OCI-M1 (cell line): ENCODE results near the gene TNFRSF25.
"Not testable (repeated sequence)": the region's sequence is repeated elsewhere in the genome, so short reads cannot be mapped to it uniquely, and the experiment has no call there.

ENCODE experiments used
- DNase-seq: peaks from one replicate; lab custom pipeline; 2025; lab: John Stamatoyannopoulos, UW

Gene TNFRSF25

DNA sequence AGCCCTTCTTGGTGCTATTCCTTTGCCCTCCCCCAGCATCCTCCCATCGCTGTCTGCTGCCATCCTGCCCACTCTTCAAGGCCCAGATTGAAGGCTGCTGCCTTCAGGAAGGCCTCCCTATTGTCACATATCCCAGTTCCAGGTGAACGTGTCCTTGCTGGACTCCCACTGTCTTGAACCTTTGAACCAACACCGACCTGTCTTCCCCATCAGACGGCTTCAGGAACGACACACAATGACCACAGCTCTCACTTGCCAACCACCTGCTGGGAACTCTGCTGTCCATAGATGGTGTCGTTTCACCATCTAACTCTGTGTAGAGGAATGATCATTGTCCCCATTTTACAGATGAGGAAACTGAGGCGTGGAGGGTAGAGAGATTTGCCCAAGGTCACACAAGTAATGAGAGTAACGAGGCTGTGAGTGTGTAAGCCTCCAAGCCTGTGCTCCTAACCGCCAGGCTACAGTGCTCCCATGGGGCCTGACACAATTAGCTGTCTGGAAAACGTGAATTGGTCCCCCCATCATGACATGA lies 35.4 kb upstream of the TNFRSF25 start:
- DNase-seq = no peak

DNA sequence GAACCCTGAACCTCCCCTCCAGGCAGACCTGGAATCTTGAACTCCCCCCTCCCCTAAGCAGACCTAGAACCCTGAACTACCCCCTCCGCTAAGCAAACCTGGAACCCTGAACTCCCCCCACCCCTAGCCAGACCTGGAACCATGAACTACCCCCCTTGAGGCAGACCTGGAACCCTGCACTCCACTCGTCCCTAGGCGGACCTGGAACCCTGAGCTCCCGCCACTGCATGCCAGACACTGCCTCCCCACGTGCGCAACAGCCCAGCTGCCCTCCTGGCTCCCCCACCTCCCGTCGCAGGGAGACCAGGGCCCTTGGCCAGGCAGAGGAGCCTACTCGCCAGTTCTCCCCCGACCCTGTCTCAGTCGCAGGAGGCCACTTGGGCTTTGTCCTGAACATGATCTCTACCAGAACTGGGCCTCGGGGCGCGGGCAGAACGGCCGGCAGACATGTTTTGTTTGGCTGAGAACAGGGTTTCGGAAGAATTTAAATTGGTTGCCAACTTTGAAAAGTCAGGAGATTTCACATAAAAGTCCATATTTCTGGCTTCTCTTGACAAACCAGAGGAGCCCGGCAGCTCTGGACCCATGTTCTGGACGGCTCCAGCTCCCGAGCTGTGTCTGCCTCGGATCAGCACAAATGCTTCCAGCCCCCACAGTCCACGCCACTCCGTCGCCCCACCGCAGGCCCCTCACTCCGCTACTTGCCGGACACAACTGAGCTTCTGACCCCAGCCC lies 34.7 kb upstream of the TNFRSF25 start:
- DNase-seq = no peak

DNA sequence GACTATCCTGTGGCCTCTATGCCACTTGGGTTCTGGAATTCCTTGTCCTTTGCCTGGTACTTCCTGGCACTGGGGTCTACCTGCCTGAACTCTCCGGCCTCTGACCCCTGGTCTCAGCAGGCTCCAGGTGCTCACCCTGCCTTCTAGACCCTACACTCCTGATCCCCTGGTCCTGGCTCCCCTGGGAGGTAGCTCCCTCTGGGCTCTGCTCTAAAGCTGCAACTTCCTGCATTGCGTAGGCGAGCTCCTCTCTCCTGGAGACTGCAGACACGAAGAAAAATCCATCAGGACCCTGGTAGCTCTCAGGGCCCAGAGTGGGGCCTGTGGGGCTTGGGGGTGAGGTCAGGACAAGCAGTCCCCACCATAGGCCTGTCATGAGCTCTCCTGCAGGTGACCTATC lies 33.3 kb upstream of the TNFRSF25 start:
- DNase-seq = no peak

DNA sequence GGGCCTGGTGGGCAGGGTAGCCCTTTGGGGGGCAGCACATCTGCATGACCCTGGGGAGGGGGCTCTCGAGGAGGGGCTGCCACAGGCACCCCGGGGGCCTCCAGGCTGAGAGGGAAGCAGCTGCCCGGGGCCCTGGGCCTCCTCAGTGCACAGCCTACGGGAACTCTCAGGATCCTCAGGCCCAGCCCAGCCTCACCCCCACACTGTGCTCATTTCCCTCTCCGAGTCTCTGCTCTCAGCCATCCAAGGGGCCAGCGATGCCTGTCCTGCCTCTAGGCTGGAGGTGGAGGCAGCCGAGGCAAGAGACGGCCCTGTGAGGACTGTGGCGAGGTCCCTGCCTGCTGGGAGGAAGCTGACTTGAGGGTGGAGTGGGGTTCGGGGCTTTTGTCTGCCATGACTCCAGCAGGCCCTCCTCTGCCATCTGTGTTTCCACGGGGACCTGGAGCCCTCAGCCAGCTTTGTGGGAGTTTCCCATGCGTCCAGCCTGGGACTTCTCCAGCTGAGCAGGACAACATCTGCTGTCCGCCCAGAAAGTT lies 32.7 kb upstream of the TNFRSF25 start:
- DNase-seq = no peak

DNA sequence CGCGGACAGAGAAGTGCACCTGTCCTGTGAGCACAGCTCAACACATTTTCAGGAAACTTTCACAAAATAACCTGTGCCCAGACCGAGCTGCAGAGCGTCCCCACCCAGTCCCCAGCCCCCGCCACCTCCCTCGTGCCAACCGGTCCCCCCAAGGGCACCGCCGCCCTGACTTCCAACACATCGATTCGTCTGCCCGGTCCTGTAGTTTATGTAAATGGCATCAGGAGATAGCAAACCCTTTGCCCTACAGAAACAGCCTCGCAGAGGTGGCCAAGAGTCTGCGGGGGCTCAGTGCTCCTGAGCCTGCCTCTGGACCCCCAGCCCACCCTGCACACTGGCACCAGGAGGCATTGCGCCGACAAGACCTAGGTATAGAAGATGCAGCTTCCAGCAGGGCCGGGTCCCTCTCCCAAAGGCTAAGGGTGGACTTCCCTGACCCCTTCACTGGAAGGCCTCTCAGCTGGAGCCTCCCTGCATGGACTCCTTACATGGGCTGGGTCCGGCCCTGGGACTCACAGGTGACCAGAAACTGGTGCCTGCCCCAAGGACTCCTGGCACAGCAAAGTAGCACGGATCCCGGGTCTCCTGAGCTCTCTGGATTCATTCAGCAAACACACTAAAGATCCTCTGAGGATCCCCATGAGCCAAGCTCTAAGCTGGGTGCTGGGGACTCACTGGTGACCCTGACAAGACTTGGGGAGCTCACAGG lies 32.0 kb upstream of the TNFRSF25 start:
- no peak for DNase-seq

- peak; percentile 33 for DNase-seq
Observed at GRCh38 chr1:6497215-6497866, 31.4 kb upstream of the TNFRSF25 start.

GRCh38 chr1:6496890-6497214 lies 30.9 kb upstream of the TNFRSF25 start:
- DNase-seq = no peak

DNA sequence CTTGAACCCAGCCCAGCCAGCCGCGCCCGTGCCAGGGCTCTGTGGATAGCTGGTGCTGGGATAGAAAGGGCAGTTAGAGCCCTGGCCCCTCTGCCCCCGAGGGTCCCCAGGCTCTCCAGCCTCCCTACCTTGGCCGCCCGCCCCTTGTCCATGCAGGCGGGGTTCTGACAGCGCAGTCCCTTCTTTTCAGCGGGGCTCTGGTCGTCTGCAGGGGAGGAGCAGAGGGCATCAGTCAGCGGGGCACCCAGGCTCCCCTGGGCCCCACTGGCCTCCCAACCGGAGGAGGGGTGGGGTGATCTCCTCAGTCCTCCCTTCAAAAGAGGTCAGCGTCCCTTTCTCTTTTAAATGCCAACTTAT lies 30.4 kb upstream of the TNFRSF25 start:
- no peak for DNase-seq

DNA sequence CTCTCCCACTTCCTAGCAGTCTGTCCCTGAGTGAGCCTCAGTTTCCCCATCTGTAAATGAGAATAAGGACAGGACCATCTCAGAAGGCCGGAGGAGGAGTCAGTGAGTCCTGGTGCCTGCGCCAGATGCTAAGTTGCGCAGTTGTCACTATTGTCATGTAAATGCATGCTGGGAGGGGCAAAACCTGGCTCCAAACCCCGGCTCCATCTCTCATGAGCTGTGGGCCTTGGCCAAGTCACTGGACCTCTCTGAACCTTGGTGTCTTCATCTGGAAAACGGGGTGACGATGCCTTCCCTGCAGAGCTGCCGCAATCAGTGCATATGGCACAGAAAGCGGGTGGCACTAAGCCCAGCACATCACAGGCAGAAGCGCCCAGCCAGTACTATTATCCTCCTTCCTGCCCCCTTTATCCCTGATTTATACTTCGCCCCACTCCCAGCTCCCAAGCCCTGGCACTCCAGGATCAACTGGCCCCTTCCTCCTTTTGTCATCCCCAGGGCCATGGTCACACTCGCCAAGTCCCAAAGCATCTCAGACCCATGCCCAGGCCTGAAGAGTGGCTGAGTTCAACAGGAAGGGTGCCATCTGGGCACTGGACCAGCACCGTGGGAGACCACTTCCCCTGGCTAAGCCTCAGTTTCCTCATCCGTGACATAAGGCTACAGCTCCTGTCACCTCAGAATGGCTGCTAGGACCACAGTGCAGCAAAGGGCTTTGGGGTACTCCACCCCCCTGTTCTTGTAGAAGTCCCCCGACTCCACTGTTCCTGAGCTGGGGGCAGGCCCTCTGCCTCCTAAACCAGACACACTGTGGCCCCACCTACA lies 29.8 kb upstream of the TNFRSF25 start:
- DNase-seq = no peak

GRCh38 chr1:6495041-6495441 lies 29.1 kb upstream of the TNFRSF25 start:
- DNase-seq = no peak

DNA sequence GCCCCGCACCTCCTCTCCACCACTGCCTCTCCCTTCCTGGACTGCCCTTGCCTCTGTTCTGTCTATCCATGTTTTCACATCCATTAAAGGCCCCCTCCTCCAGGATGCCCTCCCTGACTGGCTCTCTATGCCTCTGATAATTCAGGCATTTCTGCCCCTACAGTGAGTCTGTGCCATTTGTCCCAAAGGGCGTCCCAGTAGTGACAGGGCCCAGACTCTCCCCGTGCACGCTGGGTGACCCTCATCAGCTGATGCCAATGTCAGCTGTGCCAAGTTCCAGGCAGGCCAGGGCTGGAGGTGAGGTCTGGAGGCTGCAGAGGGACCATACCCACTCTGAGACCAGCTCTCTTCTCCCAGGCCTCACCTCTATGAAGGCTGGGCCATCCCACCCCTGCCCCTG lies 28.7 kb upstream of the TNFRSF25 start:
- no peak for DNase-seq

- DNase-seq = not testable (repeated sequence)
Observed at GRCh38 chr1:6493834-6494223, 27.9 kb upstream of the TNFRSF25 start.

DNA sequence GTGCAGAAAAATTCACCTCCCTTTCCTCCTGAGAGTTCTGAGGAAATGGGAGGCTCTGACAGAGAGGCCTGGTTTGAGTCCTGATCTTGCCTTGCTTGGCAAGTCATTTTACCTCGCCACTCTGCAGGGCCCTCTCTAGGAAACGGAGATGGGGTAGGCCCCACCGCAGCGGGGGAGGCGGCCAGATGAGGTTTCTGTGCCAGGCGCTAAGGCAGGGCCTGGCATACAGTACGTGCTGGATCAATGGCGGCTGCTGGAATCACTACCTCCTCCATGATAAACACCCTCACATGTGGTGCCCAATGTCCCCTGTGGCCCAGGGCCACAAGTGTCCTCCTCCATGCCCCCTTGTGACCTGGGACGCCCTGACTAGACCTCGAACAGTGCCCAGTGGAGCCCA lies 26.0 kb upstream of the TNFRSF25 start:
- DNase-seq = no peak

- no peak for DNase-seq
Observed at GRCh38 chr1:6491480-6491962, 25.5 kb upstream of the TNFRSF25 start, which contains the start of gene PLEKHG5. PLEKHG5 (minus strand) TSS chr1:6491667; CDS start chr1:6477571, 14,096 bp downstream.

GRCh38 chr1:6491081-6491449 lies 25.1 kb upstream of the TNFRSF25 start:
- no peak for DNase-seq

- peak; percentile 64 for DNase-seq
Observed at GRCh38 chr1:6490181-6491080, 24.5 kb upstream of the TNFRSF25 start.

GRCh38 chr1:6489799-6490180 lies 23.8 kb upstream of the TNFRSF25 start:
- peak; percentile 81 for DNase-seq

DNA sequence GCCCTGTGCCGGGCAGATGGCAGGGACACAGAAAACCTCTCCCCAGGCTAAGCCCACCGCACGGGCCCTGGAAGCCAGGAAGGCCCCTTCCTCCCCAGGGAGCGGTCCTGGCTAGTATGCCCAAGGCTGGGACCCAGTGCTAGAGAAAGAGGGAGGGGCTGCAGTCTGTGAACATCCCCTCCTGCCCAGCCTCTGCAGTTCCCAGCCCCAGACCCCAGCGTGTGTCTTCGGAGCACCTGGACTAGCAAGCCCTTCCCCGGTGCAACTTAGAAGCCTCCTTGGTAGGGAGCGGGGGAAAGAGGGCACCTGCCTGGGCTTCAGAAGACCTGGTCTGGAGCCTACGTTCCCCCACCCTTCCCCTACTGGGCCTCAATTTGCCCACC lies 23.4 kb upstream of the TNFRSF25 start:
- DNase-seq = no peak

GRCh38 chr1:6488602-6489382 lies 22.8 kb upstream of the TNFRSF25 start:
- no peak for DNase-seq
